IPS-18a (cell line): ENCODE measurements around the gene HEG1.

Experiments
- H3K27ac ChIP-seq: one replicate; pipeline ENCODE4 v1.5.1; 2013; ENCODE audit warnings: low read length
- H3K27me3 ChIP-seq: one replicate; pipeline ENCODE4 v1.6.1; 2013; ENCODE audit warnings: mild to moderate bottlenecking, low read length; ENCODE audit not compliant: control insufficient read depth, insufficient read depth
- H3K36me3 ChIP-seq: one replicate; pipeline ENCODE4 v1.6.1; 2013; ENCODE audit warnings: low read depth, low read length; ENCODE audit not compliant: control insufficient read depth
- H3K4me1 ChIP-seq: one replicate; pipeline ENCODE4 v1.6.1; 2013; ENCODE audit warnings: low read depth, low read length; ENCODE audit not compliant: control insufficient read depth
- H3K4me3 ChIP-seq: one replicate; pipeline ENCODE4 v1.5.1; 2013; ENCODE audit warnings: low read length
- H3K9ac ChIP-seq: one replicate; pipeline ENCODE4 v1.6.1; 2013; ENCODE audit warnings: mild to moderate bottlenecking, low read length, moderate library complexity
- H3K9me3 ChIP-seq: one replicate; pipeline ENCODE4 v1.6.1; 2013; ENCODE audit warnings: low read depth, low read length; ENCODE audit not compliant: control insufficient read depth

Gene HEG1

GRCh38 chr3:124952282-124952855, 103.4 kb downstream of the HEG1 start:
- Histone ChIP-seq H3K9me3 (no peaks in the 10 kb centered on the region), H3K9ac (no peak overlapping the region), H3K4me1 (no peaks in the 10 kb centered on the region), H3K27me3 (no peaks in the 10 kb centered on the region), H3K27ac (no peak overlapping the region), H3K4me3 (no peak overlapping the region), H3K36me3 (no peaks in the 10 kb centered on the region)

- Histone ChIP-seq H3K4me1 (no peaks in the 10 kb centered on the region), H3K9me3 (no peaks in the 10 kb centered on the region), H3K27ac (no peak overlapping the region), H3K9ac (no peak overlapping the region), H3K36me3 (no peaks in the 10 kb centered on the region), H3K27me3 (no peaks in the 10 kb centered on the region), H3K4me3 (no peak overlapping the region)
These were observed 104.1 kb downstream of the HEG1 start for GRCh38 chr3:124951511-124952281.

GRCh38 chr3:124950026-124950425, 105.8 kb downstream of the HEG1 start:
- Histone ChIP-seq H3K27ac (no peak overlapping the region), H3K27me3 (no peaks in the 10 kb centered on the region), H3K9me3 (no peaks in the 10 kb centered on the region), H3K36me3 (no peaks in the 10 kb centered on the region), H3K9ac (no peak overlapping the region), H3K4me1 (no peaks in the 10 kb centered on the region), H3K4me3 (no peak overlapping the region)

- Histone ChIP-seq H3K27me3 (no peaks in the 10 kb centered on the region), H3K27ac (no peak overlapping the region), H3K9ac (no peak overlapping the region), H3K4me1 (no peaks in the 10 kb centered on the region), H3K9me3 (no peaks in the 10 kb centered on the region), H3K36me3 (no peaks in the 10 kb centered on the region), H3K4me3 (no peak overlapping the region)
These were observed 113.2 kb downstream of the HEG1 start for GRCh38 chr3:124942613-124943012.

GRCh38 chr3:124941771-124942170, 114.0 kb downstream of the HEG1 start:
- H3K4me1 ChIP-seq = no peaks in the 10 kb centered on the region
- H3K4me3 ChIP-seq = no peak overlapping the region
- H3K9me3 ChIP-seq = no peaks in the 10 kb centered on the region
- H3K27ac ChIP-seq = no peak overlapping the region
- H3K27me3 ChIP-seq = no peaks in the 10 kb centered on the region
- no peaks in the 10 kb centered on the region for H3K36me3 ChIP-seq
- no peak overlapping the region for H3K9ac ChIP-seq

- Histone ChIP-seq H3K36me3 (no peaks in the 10 kb centered on the region), H3K27me3 (no peaks in the 10 kb centered on the region), H3K4me3 (no peak overlapping the region), H3K4me1 (no peaks in the 10 kb centered on the region), H3K27ac (no peak overlapping the region), H3K9ac (no peak overlapping the region), H3K9me3 (no peaks in the 10 kb centered on the region)
These were observed 116.1 kb downstream of the HEG1 start for GRCh38 chr3:124939661-124940060.

- no peak overlapping the region for H3K9ac ChIP-seq
- no peak overlapping the region for H3K4me3 ChIP-seq
- no peak overlapping the region for H3K27ac ChIP-seq
- H3K4me1 ChIP-seq = no peaks in the 10 kb centered on the region
- no peaks in the 10 kb centered on the region for H3K9me3 ChIP-seq
- no peaks in the 10 kb centered on the region for H3K27me3 ChIP-seq
- no peaks in the 10 kb centered on the region for H3K36me3 ChIP-seq
These were observed 116.9 kb downstream of the HEG1 start for GRCh38 chr3:124938896-124939295.

GRCh38 chr3:124937049-124937448, 118.7 kb downstream of the HEG1 start:
- no peaks in the 10 kb centered on the region for H3K36me3 ChIP-seq
- no peak overlapping the region for H3K4me3 ChIP-seq
- no peak overlapping the region for H3K27ac ChIP-seq
- no peaks in the 10 kb centered on the region for H3K9me3 ChIP-seq
- no peaks in the 10 kb centered on the region for H3K27me3 ChIP-seq
- H3K4me1 ChIP-seq = no peaks in the 10 kb centered on the region
- H3K9ac ChIP-seq = no peak overlapping the region

GRCh38 chr3:124935794-124936542, 119.8 kb downstream of the HEG1 start:
- no peak overlapping the region for H3K27ac ChIP-seq
- no peaks in the 10 kb centered on the region for H3K36me3 ChIP-seq
- H3K9me3 ChIP-seq = no peaks in the 10 kb centered on the region
- H3K27me3 ChIP-seq = no peaks in the 10 kb centered on the region
- no peak overlapping the region for H3K4me3 ChIP-seq
- H3K9ac ChIP-seq = no peak overlapping the region
- H3K4me1 ChIP-seq = no peaks in the 10 kb centered on the region

GRCh38 chr3:124935264-124935663, 120.5 kb downstream of the HEG1 start:
- Histone ChIP-seq H3K9me3 (no peaks in the 10 kb centered on the region), H3K4me3 (no peak overlapping the region), H3K27ac (no peak overlapping the region), H3K9ac (no peak overlapping the region), H3K36me3 (no peaks in the 10 kb centered on the region), H3K27me3 (no peaks in the 10 kb centered on the region), H3K4me1 (no peaks in the 10 kb centered on the region)

GRCh38 chr3:124934577-124934976, 121.2 kb downstream of the HEG1 start, which contains the start of gene MUC13:
Gene MUC13 (minus strand): TSS chr3:124934751. CDS start chr3:124934712, 39 bp downstream.
- H3K27me3 ChIP-seq = no peaks in the 10 kb centered on the region
- H3K4me3 ChIP-seq = no peak within 1 kb of the TSS
- H3K36me3 ChIP-seq = no peaks in the 10 kb centered on the region
- no peaks in the 10 kb centered on the region for H3K4me1 ChIP-seq
- H3K9ac ChIP-seq = no peak within 1 kb of the TSS
- H3K27ac ChIP-seq = no peak within 1 kb of the TSS
- H3K9me3 ChIP-seq = no peaks in the 10 kb centered on the region
